Skeletal muscle cell (primary cell): ENCODE measurements around the gene TAAR2.
"Not testable (repeated sequence)": the region's sequence is repeated elsewhere in the genome, so short reads cannot be mapped to it uniquely, and the experiment has no call there.

ENCODE experiments used
- DNase-seq: peaks from one replicate; pipeline ENCODE4 v3.0.0-alpha.2; 2010; ENCODE audit warnings: low read depth
- H3K4me3 ChIP-seq: 2 replicates; pipeline ENCODE4 v1.5.1; 2011; ENCODE audit warnings: low read depth, mild to moderate bottlenecking, control low read depth, low read length, moderate library complexity

TAAR2 gene, protein sequence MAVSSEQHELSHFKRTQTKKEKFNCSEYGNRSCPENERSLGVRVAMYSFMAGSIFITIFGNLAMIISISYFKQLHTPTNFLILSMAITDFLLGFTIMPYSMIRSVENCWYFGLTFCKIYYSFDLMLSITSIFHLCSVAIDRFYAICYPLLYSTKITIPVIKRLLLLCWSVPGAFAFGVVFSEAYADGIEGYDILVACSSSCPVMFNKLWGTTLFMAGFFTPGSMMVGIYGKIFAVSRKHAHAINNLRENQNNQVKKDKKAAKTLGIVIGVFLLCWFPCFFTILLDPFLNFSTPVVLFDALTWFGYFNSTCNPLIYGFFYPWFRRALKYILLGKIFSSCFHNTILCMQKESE

DNA sequence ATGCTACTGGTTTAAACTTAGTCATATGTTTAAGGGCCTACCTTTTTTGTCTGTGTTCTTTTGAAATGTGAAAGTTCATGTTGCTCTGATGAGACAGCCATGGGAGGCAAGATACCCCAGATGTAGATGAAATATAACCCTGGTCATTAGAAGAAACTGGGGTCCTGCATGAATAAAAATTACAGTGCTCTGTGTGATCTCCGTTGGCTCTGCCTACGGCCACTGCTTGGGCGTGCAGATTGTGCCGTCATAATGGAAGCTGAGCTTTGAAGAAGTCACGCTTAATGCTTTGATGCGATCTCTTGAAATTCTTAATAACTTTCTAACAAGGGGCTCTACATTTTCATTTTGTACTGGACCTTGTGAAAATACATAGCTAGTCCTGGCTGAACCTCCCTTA is at the start of gene TAAR2:
Gene TAAR2, minus strand, starts transcription at position 101 of the 400 bp plus-strand sequence. Its CDS starts 0 bp downstream, at position 101.
- H3K4me3 ChIP-seq = no peak within 1 kb of the TSS
- DNase-seq = no peak

GRCh38 chr6:132673376-132674094 is 49.5 kb upstream of the TAAR2 start:
- no peak overlapping the region for H3K4me3 ChIP-seq
- no peak for DNase-seq

DNA sequence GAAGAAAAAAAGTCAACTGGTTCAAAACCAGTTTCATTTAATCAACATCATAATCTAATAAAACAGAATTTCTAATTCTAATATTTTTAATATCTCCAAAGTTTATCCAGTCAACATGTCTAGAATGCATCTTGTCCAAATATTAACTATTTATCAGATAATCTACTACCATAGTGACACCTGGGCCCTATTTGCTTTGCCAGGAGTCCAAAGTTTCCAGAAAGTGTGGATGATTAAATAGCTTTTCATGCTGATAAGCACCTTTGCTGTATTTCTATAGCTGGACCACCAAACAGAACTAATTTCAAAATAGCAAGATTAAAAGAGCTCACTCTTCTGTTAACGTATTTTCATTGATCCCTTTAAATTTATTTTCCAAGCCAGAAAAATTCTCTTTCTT is 47.2 kb upstream of the TAAR2 start:
- DNase-seq = no peak
- no peak overlapping the region for H3K4me3 ChIP-seq

DNA sequence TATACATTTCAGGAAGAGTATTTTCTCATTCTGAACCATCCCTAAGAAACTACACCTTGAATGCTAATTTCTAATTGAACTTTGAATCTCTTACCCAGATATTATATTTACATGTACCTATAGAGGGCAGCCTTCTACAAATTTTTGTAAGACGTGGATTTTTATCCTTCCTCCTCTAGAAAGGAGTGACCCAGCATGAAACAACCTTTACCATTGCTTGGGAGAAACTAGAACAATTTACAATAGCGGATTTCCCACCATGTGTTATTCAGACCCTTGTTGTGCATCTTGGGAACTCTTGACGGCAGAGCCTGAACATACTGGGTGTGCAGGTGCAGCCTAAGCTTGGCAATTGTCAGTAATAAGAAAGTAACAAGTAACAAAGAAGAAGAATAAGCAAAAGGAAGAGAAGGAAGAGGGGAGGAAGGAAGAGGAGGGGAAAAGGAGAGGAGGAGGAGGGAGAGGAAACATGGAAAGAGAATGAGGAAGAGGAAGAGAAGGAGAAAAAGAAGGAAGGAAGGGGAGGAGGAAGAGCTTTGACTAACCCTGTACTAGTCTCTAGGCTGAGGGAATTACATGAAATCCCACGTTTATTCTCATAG is 45.7 kb upstream of the TAAR2 start:
- DNase-seq = no peak
- no peak overlapping the region for H3K4me3 ChIP-seq

GRCh38 chr6:132666118-132666517 is 42.0 kb upstream of the TAAR2 start:
- DNase-seq = no peak
- H3K4me3 ChIP-seq = no peak overlapping the region

DNA sequence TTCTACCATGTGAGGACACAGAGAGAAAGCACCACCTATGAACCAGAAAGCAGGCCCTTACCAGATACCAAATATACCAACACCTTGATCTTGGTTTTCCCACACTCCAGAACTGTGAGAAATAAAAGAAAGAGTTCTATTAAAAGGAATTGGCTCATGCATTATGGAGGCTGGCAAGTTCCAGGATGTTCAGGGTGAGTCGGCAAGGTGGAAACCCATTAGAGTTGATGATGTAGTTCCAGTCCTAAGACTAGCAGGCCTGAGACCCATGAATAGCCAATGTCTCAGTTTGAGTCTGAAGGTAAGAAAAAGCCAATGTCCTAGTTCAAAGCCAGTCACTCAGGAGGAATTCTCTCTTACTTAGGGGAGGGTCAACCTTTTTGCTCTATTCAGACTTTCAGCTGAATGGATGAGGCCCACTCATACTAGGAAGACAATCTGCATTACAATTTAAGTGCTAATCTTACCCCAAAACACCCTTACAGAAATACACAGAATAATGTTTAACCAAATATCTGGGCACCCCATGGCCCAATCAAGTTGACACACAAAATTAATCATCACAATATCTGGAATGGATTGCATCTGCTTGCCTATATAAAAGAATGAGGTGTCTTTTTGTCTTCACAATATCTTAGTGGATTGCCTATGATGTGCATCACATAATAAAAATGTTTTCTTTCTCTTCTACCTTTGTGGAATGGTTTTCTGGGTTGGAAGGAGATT is 40.4 kb upstream of the TAAR2 start:
- no peak overlapping the region for H3K4me3 ChIP-seq
- no peak for DNase-seq

DNA sequence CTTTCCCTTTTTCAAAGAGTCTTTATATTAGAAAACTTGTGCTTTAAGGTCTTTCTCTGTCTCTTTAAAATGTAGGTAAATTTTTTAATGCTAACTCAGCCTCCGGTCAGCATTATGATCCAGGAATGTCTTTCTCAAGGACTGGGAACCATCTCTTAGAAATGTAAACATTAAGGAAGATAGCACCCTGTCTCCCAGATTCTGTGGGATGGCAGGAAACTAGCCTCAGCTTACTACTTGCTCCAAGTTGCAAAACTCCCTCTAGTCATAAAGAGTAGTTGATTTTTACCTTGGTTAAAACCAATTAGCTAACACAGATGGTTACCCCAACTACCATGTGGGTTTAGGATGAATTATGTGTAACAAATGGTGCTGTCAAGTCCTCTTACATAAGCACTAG is 39.6 kb upstream of the TAAR2 start:
- DNase-seq = no peak
- no peak overlapping the region for H3K4me3 ChIP-seq

DNA sequence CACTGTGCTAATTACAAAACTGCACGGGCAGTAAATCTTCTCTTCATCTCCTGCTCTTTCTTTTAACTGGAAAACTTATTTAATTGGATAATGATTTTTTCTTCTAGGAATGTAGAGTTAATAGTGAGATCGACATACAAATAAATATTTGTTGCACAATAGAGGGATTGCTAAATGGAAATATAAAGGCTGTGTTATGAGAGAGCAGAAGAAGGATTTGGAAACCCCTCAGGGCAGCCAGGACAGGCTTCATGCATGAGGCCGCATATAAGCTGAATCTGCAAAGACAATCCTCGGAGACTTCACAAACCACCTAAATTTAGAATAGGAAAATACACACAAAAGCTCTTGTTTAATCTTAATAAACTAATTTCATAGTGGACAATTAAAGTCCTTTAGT is 37.8 kb upstream of the TAAR2 start:
- DNase-seq = no peak
- H3K4me3 ChIP-seq = no peak overlapping the region

- no peak within 1 kb of the TSS for H3K4me3 ChIP-seq
- DNase-seq = no peak
Measured at GRCh38 chr6:132659082-132659481, 35.0 kb upstream of the TAAR2 start, which contains the start of gene TAAR1. TAAR1 (minus strand) TSS chr6:132659182; CDS start chr6:132646003, 13,179 bp downstream.

DNA sequence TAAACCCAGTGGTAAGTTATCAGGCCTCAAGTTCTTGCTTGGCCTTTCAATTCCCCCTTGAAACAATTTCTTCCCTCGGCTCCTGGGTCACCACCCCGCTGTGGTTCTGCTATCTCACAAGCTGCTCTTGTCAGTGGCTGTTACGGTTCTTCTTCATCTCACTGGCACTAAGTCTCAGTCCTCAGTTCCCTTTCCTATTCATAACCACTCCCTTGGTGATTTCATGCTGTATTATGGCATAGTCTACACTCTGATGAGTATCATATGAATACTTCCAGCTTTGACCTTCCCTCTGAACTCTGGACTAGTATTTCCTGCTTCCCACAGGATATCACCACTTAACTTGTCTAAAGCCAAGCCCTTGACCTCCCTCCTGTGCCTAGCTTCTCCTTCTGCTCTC is 27.0 kb upstream of the TAAR2 start:
- no peak overlapping the region for H3K4me3 ChIP-seq
- DNase-seq = no peak

DNA sequence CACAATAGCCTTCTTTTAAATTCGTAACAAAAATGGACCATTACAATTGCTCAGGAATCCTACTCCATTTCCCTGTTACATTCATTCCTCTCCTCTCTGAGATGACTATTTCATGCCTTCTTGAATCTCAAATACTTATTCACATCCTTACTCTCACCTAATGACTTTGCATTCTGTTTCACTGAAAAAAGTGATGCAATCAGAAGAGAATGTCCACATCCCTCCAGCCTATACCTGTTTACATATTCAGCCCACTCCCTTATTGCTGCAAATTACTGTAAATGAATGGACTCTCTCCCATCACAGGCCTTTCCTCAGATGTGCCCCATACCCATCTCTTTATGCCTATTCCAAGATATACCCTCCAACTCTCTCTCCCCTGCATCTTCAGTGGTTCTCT is 26.4 kb upstream of the TAAR2 start:
- H3K4me3 ChIP-seq = no peak overlapping the region
- no peak for DNase-seq

DNA sequence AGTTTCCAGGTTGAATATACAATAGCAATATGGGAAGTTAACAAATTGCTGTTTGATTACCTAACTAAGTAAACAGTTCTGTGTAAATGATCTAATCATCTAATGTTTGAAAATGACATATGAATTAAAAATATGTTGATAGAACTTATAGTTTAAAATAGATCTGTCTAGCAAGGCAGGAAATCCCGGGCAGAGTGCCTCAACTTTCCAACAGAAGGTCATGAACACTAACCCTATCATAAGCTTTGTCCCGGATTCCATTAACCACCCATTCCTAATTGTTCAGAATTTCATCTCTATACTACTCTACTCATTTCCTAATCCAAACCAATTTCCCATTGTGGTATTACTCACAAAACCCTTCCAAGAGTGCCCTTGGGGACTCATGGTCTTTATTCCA is 24.8 kb upstream of the TAAR2 start:
- no peak for DNase-seq
- no peak overlapping the region for H3K4me3 ChIP-seq

DNA sequence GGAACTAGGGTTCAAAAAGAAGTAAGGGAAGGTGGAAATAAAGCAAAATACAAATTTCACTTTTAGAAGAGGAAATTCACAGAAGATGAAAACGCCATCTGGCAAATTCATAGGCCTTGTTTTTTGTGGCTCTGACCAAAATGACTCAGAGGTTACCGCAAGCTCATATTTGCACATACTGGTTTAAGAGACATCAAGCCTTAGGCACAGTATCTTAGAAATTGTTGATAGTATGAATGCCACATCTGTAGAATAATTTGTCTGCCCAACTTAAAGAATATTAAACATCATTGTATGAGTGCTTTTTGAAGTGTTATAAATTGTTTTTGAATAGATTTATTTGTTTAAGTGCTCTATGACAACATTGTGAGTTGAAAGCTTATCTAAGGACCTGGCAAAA is 24.3 kb upstream of the TAAR2 start:
- DNase-seq = peak; percentile 21
- no peak overlapping the region for H3K4me3 ChIP-seq

DNA sequence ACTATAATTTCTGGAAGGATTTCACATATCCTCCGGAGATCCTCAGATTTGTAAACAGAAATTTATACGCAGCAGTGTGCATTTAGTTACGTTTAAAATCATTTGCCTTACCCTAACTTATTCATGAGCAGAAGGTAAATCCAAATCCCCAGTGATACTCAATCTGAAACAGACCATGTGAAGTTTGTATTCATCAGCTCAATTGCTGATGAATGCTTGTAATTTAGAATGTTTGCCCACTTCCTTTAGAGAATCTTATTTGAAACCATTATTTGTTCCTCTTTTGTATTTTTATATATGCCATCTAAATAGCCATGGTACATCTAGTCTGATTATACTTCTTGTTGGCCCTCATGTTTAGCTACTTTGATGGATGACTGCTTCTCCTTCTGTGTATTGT is 19.5 kb upstream of the TAAR2 start:
- no peak for DNase-seq
- H3K4me3 ChIP-seq = no peak overlapping the region

GRCh38 chr6:132637135-132637534 is 13.1 kb upstream of the TAAR2 start:
- not testable (repeated sequence) for H3K4me3 ChIP-seq, DNase-seq

- not testable (repeated sequence) for H3K4me3 ChIP-seq, DNase-seq
Measured at GRCh38 chr6:132635906-132636305, 11.8 kb upstream of the TAAR2 start.

DNA sequence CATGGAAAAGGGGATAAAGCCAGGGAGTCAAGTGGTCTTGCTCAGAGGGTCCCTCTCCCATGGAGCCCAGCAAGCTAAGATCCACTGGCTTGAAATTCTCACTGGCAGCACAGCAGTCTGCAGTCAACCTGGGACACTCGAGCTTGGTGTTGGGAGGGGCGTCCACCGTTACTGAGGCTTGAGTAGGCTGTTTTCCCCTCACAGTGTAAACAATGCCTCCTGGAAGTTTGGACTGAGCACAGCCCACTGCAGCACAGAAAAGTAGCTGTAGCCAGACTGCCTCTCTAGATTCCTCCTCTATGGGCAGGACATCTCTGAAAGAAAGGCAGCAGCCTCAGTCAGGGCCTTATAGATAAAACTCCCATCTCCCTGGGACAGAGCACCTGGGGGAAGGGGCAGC is 11.2 kb upstream of the TAAR2 start:
- not testable (repeated sequence) for H3K4me3 ChIP-seq, DNase-seq

- DNase-seq = no peak
- H3K4me3 ChIP-seq = no peak overlapping the region
Measured at GRCh38 chr6:132634796-132635195, 10.7 kb upstream of the TAAR2 start.

DNA sequence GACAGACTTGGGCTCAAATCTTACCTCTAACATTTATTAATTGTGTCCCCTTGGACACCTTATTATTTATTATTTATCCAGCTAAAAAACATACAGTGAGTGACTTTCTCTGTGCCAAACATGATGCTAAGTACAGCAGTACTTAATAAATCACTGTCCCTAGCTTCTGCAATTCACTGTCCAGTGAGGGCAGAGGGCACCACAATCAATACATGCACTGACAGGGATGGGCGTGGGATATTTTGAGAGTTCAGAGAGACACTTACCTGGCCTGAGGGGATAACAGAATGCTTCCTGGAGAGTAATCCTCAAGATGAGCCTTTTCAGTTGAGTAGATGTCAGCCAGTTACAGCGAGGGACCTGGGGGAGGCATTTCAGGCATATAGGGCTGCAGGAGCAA is 9.3 kb upstream of the TAAR2 start:
- H3K4me3 ChIP-seq = no peak overlapping the region
- no peak for DNase-seq
